Stimulated activated CD8-positive, alpha-beta memory T cell treated with anti-CD3 and anti-CD28 coated beads, Interleukin-4, amount 100 ng/mL, for 48 hours (primary cell): ENCODE results near the gene SMIM13.

Experiments
- DNase-seq: peaks from one replicate; pipeline ENCODE4 v3.0.0-alpha.2; 2020

The SMIM13 gene

GRCh38 chr6:11161031-11161956 lies 67.7 kb downstream of the SMIM13 start:
- DNase-seq, result no peak

GRCh38 chr6:11162262-11162661 lies 68.6 kb downstream of the SMIM13 start:
- DNase-seq, result no peak

- no peak for DNase-seq
Observed at GRCh38 chr6:11163932-11164331, 70.3 kb downstream of the SMIM13 start.

DNA sequence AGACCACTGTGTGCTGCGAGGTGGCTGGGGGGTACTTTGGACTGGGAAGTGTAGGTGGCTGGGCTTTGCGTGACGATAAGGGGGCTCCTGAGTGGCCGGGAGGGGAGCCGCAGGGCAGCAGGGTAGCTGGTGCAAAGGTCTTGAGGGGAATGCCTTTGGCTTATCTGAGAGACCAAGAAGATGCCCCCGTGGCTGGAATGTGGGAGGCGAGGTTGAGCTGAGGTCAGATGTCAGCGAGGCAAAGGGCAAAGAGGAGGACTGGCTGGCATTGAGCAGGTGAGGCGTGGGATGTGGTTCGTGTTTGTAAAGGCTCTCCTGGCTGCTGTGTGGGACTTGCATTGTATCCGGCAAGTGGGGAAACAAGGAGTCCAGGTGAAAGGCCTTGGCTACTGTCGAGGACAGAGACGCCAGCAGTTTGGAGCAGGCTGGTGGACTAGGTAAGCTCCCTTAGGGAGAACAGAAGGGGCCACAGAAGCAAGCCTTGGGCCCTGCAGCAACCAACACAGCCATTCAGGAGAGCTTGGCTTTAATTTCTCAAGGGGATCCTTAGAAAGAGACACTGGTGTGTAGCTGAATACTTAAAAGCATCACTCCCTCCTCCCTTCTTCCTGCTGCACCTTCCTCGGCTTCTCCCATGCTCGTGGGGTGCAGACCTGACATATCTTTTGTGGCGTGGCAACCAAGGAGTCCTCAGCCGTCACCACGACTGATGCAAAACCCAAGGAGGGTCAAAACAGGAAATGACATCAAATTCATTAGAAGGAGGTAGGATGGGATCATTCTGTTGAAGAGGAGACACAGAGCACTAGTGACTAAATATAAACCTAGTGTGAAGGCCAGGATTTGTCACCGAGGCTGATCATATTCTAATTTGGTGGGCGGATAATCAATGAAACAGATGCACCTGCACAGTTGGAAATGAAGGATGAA lies 71.3 kb downstream of the SMIM13 start:
- DNase-seq, result no peak

- DNase-seq, result no peak
Observed at GRCh38 chr6:11166948-11167347, 73.3 kb downstream of the SMIM13 start.

DNA sequence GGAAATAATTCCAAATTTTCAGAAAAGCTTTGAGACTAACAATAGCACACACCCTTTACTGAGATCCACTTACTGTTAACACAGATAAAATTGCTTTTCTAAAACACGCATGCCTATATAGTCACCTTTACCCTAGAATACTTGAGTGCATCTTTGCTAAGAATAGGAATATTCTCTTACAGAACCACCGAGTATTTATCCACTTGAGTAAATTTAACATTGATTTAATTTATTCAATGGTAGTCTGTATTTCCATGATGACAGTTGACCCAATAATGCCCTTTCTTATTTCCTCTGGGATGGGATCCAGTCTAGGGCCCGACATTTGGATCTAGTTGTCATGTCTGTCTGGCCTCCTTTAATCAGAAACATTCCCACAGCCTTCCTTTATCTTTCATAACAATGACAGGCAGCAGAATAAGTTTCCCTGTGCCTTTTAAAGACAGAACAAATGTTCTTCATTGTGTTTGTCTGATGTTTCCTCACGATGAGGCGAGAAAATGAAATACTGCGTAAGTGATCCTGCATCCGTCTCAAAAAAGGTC lies 74.5 kb downstream of the SMIM13 start:
- no peak for DNase-seq

GRCh38 chr6:11171952-11172351 lies 78.3 kb downstream of the SMIM13 start:
- DNase-seq, result no peak

DNA sequence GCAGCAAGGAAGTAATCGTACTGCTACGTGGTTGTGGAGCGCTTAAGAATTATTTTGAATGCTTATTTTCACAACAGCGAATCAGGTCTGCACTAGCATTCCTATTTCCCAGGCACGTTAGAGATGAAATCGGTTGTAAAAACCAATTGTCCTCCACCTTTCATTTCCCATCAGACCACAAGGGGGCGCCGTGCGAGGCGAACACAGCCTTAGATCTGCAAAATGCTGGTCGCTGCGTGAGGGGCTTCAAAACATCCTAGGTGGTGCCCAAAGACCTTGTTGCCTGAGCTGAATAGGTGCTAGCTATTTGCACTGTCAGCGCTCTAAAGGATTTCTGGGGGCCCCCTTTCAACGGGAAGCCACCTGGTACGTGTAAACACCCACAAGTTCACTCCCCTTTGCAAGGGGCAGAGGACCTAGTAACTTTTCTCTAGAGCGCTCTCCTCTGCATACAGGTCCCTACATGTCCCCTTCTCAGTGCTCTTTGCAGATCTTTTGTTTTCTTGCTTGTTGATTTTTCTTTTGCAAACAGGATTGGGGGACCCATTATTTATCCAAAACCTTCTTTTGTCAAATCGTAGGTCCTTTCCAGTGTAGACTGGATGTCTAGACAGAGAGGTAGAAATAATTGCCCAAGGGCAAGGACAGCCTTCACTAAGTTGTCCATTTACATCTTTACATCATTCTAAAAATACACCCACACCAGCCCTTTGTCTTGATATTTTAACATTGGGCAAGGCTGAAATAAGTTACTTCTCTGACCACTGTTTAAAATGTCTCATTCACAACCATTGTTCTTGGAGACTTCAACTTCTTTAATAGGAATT lies 79.1 kb downstream of the SMIM13 start:
- peak; percentile 91 for DNase-seq

DNA sequence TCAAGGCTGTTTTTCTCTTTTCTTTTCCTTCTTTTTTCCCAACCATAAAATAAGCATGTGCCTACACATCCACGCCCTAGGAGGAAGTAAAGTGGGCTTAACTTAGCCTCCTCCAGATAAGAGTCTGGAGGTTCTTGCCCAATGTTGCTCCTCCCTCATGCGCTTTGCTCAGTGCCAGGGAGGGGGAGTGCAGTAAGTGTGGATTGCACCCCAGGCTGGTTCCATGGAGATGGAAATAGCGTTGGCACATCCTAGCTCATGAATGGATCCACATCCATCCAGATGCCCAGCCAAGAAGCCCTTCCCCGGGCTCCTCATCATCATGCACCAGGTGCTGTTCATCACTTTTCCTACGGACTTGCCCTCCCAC lies 80.6 kb downstream of the SMIM13 start:
- DNase-seq, result no peak

- no peak for DNase-seq
Observed at GRCh38 chr6:11177271-11177670, 83.6 kb downstream of the SMIM13 start.

GRCh38 chr6:11179088-11179418 lies 85.4 kb downstream of the SMIM13 start:
- DNase-seq, result no peak

DNA sequence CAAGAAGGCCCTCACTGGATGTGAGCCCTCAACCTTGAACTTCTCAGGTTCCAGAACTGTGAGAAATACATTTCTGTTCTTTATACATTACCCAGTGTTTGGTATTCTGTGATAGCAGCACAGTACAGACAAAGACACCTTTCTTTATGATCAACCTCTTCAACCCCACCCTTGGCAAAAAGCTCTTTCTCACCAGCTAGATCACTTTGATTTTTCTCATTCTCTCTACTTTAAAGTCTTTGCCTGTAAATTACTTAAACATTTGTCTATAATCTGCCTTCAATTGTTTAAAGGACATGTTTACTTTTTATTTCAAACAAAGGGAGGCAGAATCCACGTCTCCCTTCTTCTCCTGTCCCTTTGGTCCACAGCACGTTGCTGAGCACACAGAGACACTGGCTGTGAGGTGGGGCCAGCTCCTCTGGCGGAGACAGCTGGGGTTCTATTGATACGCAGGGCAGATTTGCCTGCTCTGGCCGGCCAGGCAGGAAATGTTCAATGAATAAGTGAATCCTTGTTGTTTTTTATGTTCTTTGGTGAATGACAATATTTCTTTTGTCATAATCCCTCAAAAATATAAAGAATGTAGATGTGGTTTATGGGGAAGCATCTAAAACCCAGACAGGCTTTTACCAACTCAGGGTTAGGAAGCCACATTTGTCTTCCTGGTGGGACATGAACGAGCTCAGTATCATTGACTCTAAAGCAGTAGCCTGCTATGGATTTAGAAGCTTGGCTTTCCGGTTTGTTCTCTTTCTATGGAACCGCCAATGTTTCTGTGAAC lies 86.0 kb downstream of the SMIM13 start:
- no peak for DNase-seq

DNA sequence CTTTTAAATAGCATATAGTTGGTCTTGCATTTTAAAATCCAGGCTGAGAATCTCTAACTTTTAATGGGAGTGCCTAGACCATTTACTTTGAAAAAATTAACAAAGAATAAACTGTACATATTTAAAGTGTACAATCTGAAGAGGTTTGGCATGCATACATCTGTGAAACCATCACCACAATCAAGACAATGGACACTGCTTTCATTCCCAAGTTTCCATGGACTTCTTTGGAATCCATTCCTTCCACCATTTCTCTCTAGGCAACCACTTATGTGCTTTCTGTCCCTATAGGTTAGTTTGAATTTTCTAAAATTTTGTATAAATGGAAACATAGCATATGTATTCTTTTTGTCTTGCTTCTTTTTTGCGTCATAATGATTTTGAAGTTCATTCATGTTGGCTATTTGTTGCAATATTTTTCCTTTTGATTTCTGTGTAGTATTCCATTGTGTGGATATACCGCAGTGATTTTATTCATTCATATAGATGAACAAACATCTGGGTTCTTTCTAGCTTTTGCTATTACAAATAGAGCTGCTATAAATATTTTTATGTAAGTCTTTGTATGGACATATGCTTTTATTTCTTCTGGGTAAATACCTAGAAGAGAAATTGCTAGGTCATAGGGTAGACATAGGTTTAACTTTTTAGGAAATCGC lies 88.0 kb downstream of the SMIM13 start:
- no peak for DNase-seq

DNA sequence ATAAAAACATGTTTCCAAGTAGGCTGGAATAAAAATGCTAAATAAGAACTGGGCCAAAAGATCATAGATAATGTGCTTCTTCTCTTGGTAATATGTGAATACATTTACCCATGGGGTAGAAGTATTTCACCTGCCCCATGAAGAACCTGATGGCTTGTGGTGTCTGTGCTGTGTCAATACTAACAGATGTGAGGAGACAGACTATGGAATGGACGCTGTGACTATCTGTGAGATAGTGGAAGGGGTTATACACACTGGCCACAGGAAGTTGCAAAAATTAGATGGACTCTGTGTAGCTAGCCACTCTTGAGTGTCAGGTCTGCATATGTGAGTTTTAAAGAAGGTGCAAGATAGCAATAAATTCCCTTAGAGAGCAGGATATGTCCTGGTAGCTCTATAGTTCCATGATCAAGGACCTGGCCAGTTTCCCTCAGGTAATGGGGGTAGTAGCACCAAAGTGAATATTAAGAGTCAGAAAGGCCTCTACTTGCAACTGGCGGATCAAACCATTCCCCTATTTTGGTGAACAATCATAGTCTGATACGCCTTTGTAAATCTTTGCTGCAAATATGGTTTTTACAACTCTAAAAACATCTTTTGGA lies 90.2 kb downstream of the SMIM13 start:
- DNase-seq, result no peak

- DNase-seq, result no peak
Observed at GRCh38 chr6:11185204-11185842, 91.7 kb downstream of the SMIM13 start.

- no peak for DNase-seq
Observed at GRCh38 chr6:11187301-11187700, 93.7 kb downstream of the SMIM13 start.
